Ishikawa (cell line): Measurements from ENCODE around the gene ZNF774.
A peak's percentile ranks its signal among the peaks of the same experiment; 100 is the strongest.

Experiments
- CEBPB ChIP-seq: IDR thresholded peaks from 2 replicates; pipeline ENCODE4 v1.6.1; 2012
- CREB1 ChIP-seq: IDR thresholded peaks from 2 replicates; pipeline ENCODE4 v1.6.1; 2012; ENCODE audit warnings: low read depth
- EGR1 ChIP-seq: IDR thresholded peaks from 2 replicates; pipeline ENCODE4 v1.6.1; 2012
- EP300 ChIP-seq: IDR thresholded peaks from 2 replicates; pipeline ENCODE4 v1.6.1; 2012; ENCODE audit warnings: borderline replicate concordance
- FOXM1 ChIP-seq: IDR thresholded peaks from 2 replicates; pipeline ENCODE4 v1.6.1; 2012; ENCODE audit warnings: low read depth, borderline replicate concordance
- NFIC ChIP-seq: IDR thresholded peaks from 2 replicates; pipeline ENCODE4 v1.6.1; 2012
- RAD21 ChIP-seq: IDR thresholded peaks from 2 replicates; pipeline ENCODE4 v1.6.1; 2012; ENCODE audit warnings: low read depth
- TAF1 ChIP-seq: IDR thresholded peaks from 2 replicates; pipeline ENCODE4 v1.6.1; 2012; ENCODE audit warnings: low read depth, mild to moderate bottlenecking
- TCF12 ChIP-seq: IDR thresholded peaks from 2 replicates; pipeline ENCODE4 v1.6.1; 2012; ENCODE audit warnings: low read depth
- TEAD4 ChIP-seq: IDR thresholded peaks from 2 replicates; pipeline ENCODE4 v1.6.1; 2012
- YY1 ChIP-seq: IDR thresholded peaks from 2 replicates; pipeline ENCODE4 v1.6.1; 2012; ENCODE audit warnings: low read depth
- ZBTB7A ChIP-seq: IDR thresholded peaks from 2 replicates; pipeline ENCODE4 v1.6.1; 2012; ENCODE audit warnings: low read depth
- TF ChIP-seq, protein P1 (sequence below): IDR thresholded peaks from 2 replicates; pipeline ENCODE4 v1.6.1; 2012
- TF ChIP-seq, protein P2 (sequence below): IDR thresholded peaks from 2 replicates; pipeline ENCODE4 v1.6.1; 2012
- TF ChIP-seq, protein P3 (sequence below): IDR thresholded peaks from 2 replicates; pipeline ENCODE4 v1.6.1; 2012; ENCODE audit warnings: low read depth, mild to moderate bottlenecking

ZNF774 gene

DNA sequence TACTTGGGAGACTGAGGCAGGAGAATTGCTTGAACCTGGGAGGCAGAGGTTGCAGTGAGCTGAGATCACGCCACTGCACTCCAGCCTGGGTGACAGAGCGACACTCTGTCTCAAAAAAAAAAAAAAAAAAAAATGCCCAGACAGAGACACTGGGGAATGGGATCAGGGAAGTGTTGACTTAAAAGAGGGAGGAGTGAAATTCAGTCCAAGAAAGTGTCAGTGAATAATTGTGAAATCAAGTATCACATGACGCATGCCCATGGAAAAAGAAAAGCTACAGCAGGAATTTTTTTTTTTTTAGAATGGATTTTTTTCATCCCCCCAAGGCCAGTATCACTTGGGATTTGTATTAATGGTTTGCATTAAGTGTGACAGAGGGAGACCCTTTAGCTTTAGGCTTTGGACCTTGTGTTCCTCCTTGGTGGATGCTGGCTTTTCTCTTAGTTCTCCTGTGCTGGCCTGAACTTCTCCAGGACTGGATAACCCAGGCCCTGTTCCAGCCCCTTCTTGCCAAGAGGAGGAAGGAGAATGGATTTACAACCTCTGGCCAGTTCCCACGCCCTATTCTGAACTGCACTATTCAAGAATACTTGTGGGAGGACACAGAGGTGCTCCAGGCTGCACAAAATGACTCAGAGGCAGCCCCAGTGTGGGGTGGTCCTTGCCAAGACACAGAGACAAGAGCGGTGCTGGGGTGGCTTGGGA is 36.7 kb upstream of the ZNF774 start:
- TF ChIP-seq NFIC (peak; percentile 58; the same call in 1 of the 2 replicates), CEBPB (peak; percentile 80), EP300 (no peak; the same call in 1 of the 2 replicates)
- TF ChIP-seq, protein P1, sequence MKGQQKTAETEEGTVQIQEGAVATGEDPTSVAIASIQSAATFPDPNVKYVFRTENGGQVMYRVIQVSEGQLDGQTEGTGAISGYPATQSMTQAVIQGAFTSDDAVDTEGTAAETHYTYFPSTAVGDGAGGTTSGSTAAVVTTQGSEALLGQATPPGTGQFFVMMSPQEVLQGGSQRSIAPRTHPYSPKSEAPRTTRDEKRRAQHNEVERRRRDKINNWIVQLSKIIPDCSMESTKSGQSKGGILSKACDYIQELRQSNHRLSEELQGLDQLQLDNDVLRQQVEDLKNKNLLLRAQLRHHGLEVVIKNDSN = peak; percentile 68

DNA sequence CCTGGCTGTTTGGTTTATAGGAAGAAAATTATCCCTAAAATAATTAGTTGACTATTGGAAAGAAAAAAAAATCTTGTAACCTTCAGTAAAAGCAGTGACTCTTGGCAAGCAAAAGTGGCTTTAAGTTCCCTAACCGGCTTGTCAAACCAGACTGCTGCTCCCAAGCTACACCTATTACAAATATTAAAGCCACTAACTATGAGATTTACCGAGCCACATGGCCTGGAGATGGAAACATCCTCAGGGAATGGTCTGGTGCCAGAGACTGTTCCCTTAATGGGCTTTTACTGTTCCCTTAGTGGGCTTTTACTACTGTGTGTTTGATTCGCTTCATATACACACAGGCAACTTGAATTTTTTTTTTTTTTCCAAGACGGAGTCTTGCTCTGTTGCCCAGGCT is 35.9 kb upstream of the ZNF774 start:
- TF ChIP-seq EGR1 = no peak
- no peak for TF ChIP-seq TAF1
- TF ChIP-seq YY1 = no peak
- TF ChIP-seq FOXM1 = no peak
- TF ChIP-seq TEAD4 = no peak
- TF ChIP-seq, protein P2, sequence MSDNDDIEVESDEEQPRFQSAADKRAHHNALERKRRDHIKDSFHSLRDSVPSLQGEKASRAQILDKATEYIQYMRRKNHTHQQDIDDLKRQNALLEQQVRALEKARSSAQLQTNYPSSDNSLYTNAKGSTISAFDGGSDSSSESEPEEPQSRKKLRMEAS = no peak
- TF ChIP-seq ZBTB7A = no peak

DNA sequence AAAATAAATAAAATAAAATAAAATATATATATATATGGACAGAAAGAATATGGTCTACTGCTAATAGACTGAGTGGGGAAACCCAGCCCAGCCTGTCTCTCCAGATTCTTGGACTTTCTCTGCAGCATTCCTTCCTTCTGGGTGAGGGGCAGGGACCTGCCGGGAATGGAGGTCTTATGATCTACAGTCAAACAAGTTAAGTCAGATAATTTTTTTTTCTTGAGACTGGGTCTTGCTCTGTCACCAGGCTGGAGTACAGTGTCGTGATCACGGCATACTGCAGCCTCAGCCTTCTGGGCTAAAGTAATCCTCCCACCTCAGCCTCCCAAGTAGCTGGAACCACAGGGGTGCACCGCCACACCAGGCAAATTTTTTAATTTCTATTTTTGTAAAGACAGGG is 33.5 kb upstream of the ZNF774 start:
- TF ChIP-seq RAD21 (no peak), CEBPB (no peak), CREB1 (no peak), ZBTB7A (no peak), EGR1 (no peak), TAF1 (no peak), TCF12 (no peak), FOXM1 (no peak), YY1 (no peak), EP300 (no peak), TEAD4 (no peak), NFIC (no peak)
- TF ChIP-seq, protein P2 = no peak
- TF ChIP-seq, protein P3, sequence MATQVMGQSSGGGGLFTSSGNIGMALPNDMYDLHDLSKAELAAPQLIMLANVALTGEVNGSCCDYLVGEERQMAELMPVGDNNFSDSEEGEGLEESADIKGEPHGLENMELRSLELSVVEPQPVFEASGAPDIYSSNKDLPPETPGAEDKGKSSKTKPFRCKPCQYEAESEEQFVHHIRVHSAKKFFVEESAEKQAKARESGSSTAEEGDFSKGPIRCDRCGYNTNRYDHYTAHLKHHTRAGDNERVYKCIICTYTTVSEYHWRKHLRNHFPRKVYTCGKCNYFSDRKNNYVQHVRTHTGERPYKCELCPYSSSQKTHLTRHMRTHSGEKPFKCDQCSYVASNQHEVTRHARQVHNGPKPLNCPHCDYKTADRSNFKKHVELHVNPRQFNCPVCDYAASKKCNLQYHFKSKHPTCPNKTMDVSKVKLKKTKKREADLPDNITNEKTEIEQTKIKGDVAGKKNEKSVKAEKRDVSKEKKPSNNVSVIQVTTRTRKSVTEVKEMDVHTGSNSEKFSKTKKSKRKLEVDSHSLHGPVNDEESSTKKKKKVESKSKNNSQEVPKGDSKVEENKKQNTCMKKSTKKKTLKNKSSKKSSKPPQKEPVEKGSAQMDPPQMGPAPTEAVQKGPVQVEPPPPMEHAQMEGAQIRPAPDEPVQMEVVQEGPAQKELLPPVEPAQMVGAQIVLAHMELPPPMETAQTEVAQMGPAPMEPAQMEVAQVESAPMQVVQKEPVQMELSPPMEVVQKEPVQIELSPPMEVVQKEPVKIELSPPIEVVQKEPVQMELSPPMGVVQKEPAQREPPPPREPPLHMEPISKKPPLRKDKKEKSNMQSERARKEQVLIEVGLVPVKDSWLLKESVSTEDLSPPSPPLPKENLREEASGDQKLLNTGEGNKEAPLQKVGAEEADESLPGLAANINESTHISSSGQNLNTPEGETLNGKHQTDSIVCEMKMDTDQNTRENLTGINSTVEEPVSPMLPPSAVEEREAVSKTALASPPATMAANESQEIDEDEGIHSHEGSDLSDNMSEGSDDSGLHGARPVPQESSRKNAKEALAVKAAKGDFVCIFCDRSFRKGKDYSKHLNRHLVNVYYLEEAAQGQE = no peak
- TF ChIP-seq, protein P1 = no peak

DNA sequence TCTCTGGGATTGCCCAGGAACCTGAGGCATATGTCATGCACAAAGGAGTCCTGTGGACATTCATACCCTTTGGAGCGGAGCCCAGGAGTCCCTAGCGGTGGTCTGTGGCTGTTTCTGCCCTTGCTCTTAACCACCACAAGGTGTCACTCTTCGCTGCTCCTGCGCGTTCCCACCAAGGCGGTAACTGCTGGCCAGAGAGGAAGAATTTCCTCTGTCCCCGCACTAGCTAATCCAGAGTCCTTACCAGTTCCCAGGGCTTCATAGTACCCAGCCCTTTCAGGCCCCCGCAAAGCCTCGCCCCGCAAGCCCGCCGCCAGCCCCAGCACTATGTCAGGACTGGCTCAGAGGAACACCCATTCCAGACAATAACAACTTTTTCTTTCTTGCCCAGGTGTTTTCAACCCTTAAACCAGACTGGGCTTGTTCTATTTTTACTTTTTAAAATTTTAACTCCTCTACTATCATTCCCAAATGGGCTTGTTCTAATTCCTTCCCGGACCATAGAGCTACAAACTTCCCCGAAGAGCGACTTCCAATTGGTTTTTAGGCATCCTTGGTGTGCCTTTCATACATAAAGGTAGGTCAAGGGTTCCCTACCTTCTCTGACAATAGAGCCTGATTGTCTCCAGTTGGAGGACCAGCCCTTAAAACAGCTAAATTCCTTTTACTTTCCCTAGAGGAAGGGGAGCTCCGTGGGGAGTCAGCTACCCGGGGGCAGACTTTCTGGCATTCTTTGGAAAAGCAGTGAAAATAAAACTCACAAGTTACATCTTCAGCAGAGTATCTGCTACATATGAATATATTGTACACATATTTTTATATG is 31.8 kb upstream of the ZNF774 start:
- TF ChIP-seq RAD21 = peak; percentile 97
- TF ChIP-seq NFIC = peak; percentile 38; the same call in 1 of the 2 replicates
- TF ChIP-seq TEAD4 = no peak
- TF ChIP-seq, protein P2 = peak; percentile 20; the same call in 1 of the 2 replicates

DNA sequence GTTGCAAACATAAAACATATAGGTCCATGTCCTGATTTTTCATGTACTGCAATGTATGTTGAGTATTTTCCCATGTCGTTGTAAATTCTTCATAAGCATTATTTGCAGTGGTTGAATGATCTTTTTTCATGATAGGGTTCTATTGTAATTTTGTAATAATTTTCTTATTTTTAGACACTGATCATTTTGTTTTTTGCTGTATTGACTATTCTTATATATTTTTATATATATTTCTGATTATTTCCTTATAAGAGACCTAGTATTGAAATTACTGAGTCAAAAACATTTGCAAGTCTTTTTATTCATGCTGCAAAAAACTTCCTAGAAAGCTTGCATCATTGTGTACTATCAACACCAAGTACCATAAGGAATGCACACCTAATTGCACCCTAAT is 31.2 kb upstream of the ZNF774 start:
- TF ChIP-seq TCF12 = no peak

DNA sequence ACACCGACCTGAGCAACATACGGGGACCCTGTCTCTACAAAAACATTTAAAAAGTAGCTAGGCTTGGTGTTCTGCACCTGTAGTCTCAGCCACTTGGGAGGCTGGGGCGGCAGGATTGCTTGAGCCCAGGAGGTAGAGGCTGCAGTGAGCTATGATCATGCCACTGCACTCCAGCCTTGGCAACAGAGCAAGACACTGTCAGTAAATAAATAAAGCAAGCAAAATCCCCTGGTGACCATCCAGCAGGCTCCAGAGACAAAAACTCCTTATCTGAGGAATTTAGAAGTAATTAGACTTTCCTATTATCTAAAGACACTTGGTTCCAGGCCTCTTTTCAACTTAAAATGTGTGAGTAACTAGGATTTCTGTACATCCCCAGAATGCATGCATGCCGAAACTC is 29.5 kb upstream of the ZNF774 start:
- TF ChIP-seq TAF1 (no peak), TCF12 (no peak), EP300 (no peak)

DNA sequence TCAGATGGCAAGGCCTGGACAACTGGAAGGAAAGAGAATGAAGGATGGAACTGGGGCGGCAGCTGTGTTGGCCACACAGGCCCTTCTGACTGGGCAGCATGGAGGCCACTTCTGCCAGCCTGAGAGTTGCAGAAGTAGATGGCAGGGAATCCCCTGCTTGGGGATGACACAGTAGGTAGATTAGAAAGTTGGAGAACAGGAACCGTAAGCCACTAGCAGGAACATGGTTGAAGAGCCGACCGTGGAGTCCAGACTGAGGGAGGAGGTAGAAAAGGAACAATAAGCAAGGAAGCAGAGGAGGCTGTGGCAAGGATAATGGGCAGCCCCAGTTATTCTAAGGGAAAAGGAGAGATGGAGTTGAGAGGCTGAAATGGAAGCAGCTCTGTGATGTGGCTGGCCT is 26.4 kb upstream of the ZNF774 start:
- TF ChIP-seq TAF1 (no peak), YY1 (no peak), TEAD4 (no peak)
- TF ChIP-seq, protein P3 = no peak
